PFSK-1 (cell line): ENCODE results near the gene PBX3.

Experiments
- FOXP2 ChIP-seq: optimal IDR thresholded peaks from 2 replicates; pipeline ENCODE3; 2011; ENCODE audit warnings: borderline replicate concordance, control low read depth, inconsistent platforms; ENCODE audit not compliant: insufficient read depth; ENCODE audit errors: extremely low read length, extremely low read depth
- POLR2AphosphoS5 ChIP-seq: IDR thresholded peaks from 2 replicates; pipeline ENCODE4 v1.6.1; 2012; ENCODE audit warnings: low read depth, mild to moderate bottlenecking, control low read depth, low read length, moderate library complexity
- REST ChIP-seq, 2 experiments: IDR thresholded peaks; 2 replicates each; pipeline versions ENCODE4 v1.6.1 to v1.8.0; 2011 to 2012; ENCODE audit warnings: low read depth in 2 of 2, low read length in 2 of 2, control low read depth in 1 of 2, inconsistent platforms in 1 of 2, mild to moderate bottlenecking in 1 of 2, moderate library complexity in 1 of 2; ENCODE audit not compliant: insufficient read depth in 1 of 2
- SIN3A ChIP-seq: IDR thresholded peaks from 2 replicates; pipeline ENCODE4 v1.6.1; 2012; ENCODE audit warnings: mild to moderate bottlenecking, low read length, moderate library complexity, borderline replicate concordance; ENCODE audit not compliant: insufficient read depth
- TAF1 ChIP-seq: IDR thresholded peaks from 2 replicates; pipeline ENCODE4 v1.6.1; 2012; ENCODE audit warnings: low read length, control low read depth, borderline replicate concordance; ENCODE audit not compliant: insufficient read depth

Gene PBX3

DNA sequence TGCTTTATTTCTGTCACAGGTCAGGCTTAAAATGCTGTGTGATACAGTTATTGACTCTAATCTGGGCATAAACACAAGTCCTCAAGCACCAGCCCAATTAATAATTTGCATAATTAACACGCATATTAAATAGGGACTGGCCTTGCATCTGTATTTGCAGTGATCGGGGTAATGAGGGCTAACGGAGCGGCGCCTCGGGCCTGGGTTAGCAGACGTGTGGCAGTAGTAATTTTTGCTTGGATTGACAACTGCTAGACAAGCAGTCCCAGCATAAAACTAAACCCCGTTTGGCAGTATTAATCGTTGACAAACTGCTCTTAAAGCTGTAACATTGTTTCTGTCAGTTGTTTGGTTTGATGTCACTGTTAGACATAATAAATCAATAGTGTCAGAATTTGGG lies 109.2 kb downstream of the PBX3 start:
- TF ChIP-seq SIN3A (no peak), TAF1 (no peak), FOXP2 (no peak), REST (IDR thresholded peaks at IDR 0.05; ENCODE audit: insufficient read depth in 1 of 2, low read depth in 2 of 2, low read length in 2 of 2) (no peak), POLR2AphosphoS5 (no peak)

- TF ChIP-seq REST (IDR thresholded peaks at IDR 0.05; ENCODE audit: insufficient read depth in 1 of 2, low read depth in 2 of 2, low read length in 2 of 2) (no peak), POLR2AphosphoS5 (no peak), FOXP2 (no peak), TAF1 (no peak), SIN3A (no peak)
Measured at GRCh38 chr9:125861405-125862058, 114.4 kb downstream of the PBX3 start.

GRCh38 chr9:125863923-125864322 lies 116.8 kb downstream of the PBX3 start:
- TF ChIP-seq FOXP2 (no peak), POLR2AphosphoS5 (no peak), TAF1 (no peak), SIN3A (no peak), REST (IDR thresholded peaks at IDR 0.05; ENCODE audit: insufficient read depth in 1 of 2, low read depth in 2 of 2, low read length in 2 of 2) (no peak)

DNA sequence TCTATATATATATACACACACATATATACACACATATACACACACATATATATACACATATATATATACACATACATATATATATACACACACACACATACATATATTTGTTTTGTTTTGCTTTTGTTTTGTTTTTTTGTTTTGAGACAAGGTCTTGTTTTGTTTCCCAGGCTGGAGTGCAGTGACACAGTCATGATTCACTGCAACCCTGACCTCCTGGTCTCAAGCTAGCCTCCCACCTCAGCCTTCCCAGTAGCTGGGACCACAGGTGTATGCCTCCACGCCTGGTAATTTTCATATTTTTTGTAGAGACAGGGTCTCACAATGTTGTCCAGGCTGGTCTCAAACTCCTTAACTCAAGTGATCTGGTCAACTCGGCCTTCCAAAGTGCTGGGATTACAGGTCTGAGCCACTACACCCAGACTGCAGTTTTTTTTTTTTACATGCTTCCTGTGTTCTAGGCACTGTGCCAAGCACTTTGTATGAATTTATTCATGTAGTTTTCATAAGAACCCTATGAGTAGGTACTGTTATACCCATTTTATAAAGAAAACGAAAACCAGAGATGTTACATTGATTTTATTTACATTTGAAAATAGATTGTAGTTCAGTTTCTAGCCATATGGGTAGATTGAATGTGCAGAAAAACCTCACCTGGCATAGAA lies 120.7 kb downstream of the PBX3 start:
- TF ChIP-seq POLR2AphosphoS5 (no peak), FOXP2 (no peak), TAF1 (no peak), SIN3A (no peak), REST (IDR thresholded peaks at IDR 0.05; ENCODE audit: insufficient read depth in 1 of 2, low read depth in 2 of 2, low read length in 2 of 2) (no peak)
